ENCODE measurements around the gene CLDN10.

- no peak for TF ChIP-seq PPARA (CRISPR knock-in tag; IDR thresholded peaks at IDR 0.05; ENCODE audit: borderline replicate concordance)
- TF ChIP-seq ZNF70 (CRISPR knock-in tag; IDR thresholded peaks at IDR 0.05): no peak
- TF ChIP-seq CSRNP3 (CRISPR knock-in tag; IDR thresholded peaks at IDR 0.05): no peak
- no peak for TF ChIP-seq SNAI2 (CRISPR knock-in tag; IDR thresholded peaks at IDR 0.05)
- no peak for TF ChIP-seq ARNTL (CRISPR knock-in tag; IDR thresholded peaks at IDR 0.05; ENCODE audit: borderline replicate concordance, low read depth)
- TF ChIP-seq RARB (CRISPR knock-in tag; IDR thresholded peaks at IDR 0.05): no peak
- no peak for TF ChIP-seq ZC3H10 (CRISPR knock-in tag; IDR thresholded peaks at IDR 0.05)
- TF ChIP-seq PATZ1 (CRISPR knock-in tag; IDR thresholded peaks at IDR 0.05; ENCODE audit: borderline replicate concordance): no peak
- TF ChIP-seq TCF4 (CRISPR knock-in tag; IDR thresholded peaks at IDR 0.05; ENCODE audit: borderline replicate concordance): no peak
- TF ChIP-seq CREB5 (CRISPR knock-in tag; IDR thresholded peaks at IDR 0.05; ENCODE audit: low read depth): no peak
- TF ChIP-seq ZFP30 (CRISPR knock-in tag; IDR thresholded peaks at IDR 0.05): no peak
Measured at GRCh38 chr13:95588721-95589120, 36.2 kb downstream of the CLDN10 start.

All from SK-N-SH treated with all-trans-retinoic acid at 6 μM for 48 hours (cell line).